Activated B cell treated with CpG ODN at 0.5 μM for 24 hours (primary cell): ENCODE measurements around the gene PCNX2. TPM values are rescaled to one million over a fixed set of nuclear protein-coding genes. Genes with fewer than 3 reads are reported as not detected.

ENCODE experiments used
- ATAC-seq: fragments of 200-7000 bp; cut with Tn5 transposase; one replicate; pipeline ENCODE4 v1.10.0; 2021; ENCODE audit warnings: low read depth, mild to moderate bottlenecking, moderate library complexity
- CTCF ChIA-PET: fragments of 350-600 bp; sonication (Branson Sonifier 250); formaldehyde crosslinking; loops from one replicate; lab custom pipeline; 2021; ENCODE audit warnings: antibody characterized with exemption; lab: Charles Lee
- POLR2A ChIA-PET: fragments of 350-600 bp; sonication (Branson Sonifier 250); formaldehyde crosslinking; loops from one replicate; lab custom pipeline; 2021; ENCODE audit warnings: antibody characterized with exemption; lab: Charles Lee
- DNase-seq: peaks from one replicate; pipeline ENCODE4 v3.0.0; 2022
- H3K27ac Mint-ChIP-seq: one replicate; pipeline ENCODE4 v1.8.0; 2020; ENCODE audit warnings: mixed read lengths
- H3K27me3 Mint-ChIP-seq: one replicate; pipeline ENCODE4 v1.8.0; 2021; ENCODE audit warnings: mixed read lengths
- H3K36me3 Mint-ChIP-seq: one replicate; pipeline ENCODE4 v1.8.0; 2021; ENCODE audit warnings: low read depth, mixed read lengths
- H3K4me1 Mint-ChIP-seq: one replicate; pipeline ENCODE4 v1.8.0; 2021; ENCODE audit warnings: mixed read lengths
- H3K4me3 Mint-ChIP-seq: one replicate; pipeline ENCODE4 v1.8.0; 2020; ENCODE audit warnings: mild to moderate bottlenecking, mixed read lengths
- H3K9me3 Mint-ChIP-seq: one replicate; pipeline ENCODE4 v1.8.0; 2020; ENCODE audit warnings: mixed read lengths
- CTCF ChIP-seq: fragments of 200-600 bp; IDR thresholded peaks from one replicate; pipeline ENCODE4 v1.8.0; 2022; ENCODE audit warnings: antibody characterized with exemption, mild to moderate bottlenecking
- intact Hi-C: fragments of 100-400 bp; cut with micrococcal nuclease; formaldehyde crosslinking; loops from one replicate; pipeline ENCODE4 v1.15.1; 2024
- total RNA-seq: library from RNA; stranded (reverse); gene quantifications from 2 replicates; pipeline ENCODE4 v1.2.3, GENCODE V29; 2022

The PCNX2 gene
- total RNA-seq, 1 donor from 2014 or later, result 20.4 TPM

DNA sequence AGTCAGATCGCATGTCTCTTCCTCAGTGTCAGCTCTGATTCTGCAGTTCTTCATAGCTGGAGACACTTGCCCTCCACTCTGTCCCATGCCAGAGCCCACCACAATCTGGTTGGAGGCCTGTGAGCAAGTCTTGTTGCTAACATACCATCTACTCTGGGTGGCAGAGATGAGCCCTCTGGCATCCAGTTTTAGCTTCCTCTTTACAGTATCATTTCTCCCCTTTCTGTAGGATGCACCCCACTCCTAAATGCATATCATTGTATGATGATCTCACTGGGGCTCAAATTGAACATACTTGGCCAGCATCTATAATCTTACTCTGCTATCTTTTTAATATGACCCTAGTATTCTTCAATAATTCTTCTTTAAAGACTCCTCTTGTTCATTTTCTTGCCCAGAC lies 16.9 kb downstream of the PCNX2 start:
- intact Hi-C loops, result no loop called here
- ChIA-PET CTCF (no interaction called here), POLR2A (no interaction called here)
- Mint-ChIP-seq H3K4me3 (no peak overlapping the region), H3K27me3 (no peaks in the 10 kb centered on the region), H3K36me3 (no peaks in the 10 kb centered on the region), H3K4me1 (peaks cover 15% of the 10 kb centered on the region), H3K27ac (no peak overlapping the region), H3K9me3 (no peaks in the 10 kb centered on the region)
- no peak for DNase-seq
- TF ChIP-seq CTCF, result no peak
- no peak for ATAC-seq

- ChIA-PET CTCF (no interaction called here), POLR2A (no interaction called here)
- no peak for DNase-seq
- Mint-ChIP-seq H3K9me3 (no peaks in the 10 kb centered on the region), H3K36me3 (peaks cover under 1% of the 10 kb centered on the region), H3K4me1 (peaks cover 15% of the 10 kb centered on the region), H3K4me3 (no peak overlapping the region), H3K27me3 (no peaks in the 10 kb centered on the region), H3K27ac (no peak overlapping the region)
- no peak for TF ChIP-seq CTCF
- intact Hi-C loops, result no loop called here
- ATAC-seq, result no peak
Observed at GRCh38 chr1:233277637-233278606, 17.6 kb downstream of the PCNX2 start.

GRCh38 chr1:233269656-233270055 lies 25.9 kb downstream of the PCNX2 start:
- POLR2A ChIA-PET, result no interaction called here

GRCh38 chr1:233268389-233269022 lies 27.0 kb downstream of the PCNX2 start:
- intact Hi-C loops, result no loop called here
- CTCF ChIA-PET, result no interaction called here
- ATAC-seq (no peak), DNase-seq (no peak)
- Mint-ChIP-seq H3K9me3 (no peaks in the 10 kb centered on the region), H3K27me3 (no peaks in the 10 kb centered on the region), H3K4me3 (no peak overlapping the region), H3K4me1 (no peaks in the 10 kb centered on the region), H3K36me3 (peaks cover 11% of the 10 kb centered on the region), H3K27ac (no peak overlapping the region)
- no peak for TF ChIP-seq CTCF
- POLR2A ChIA-PET, result no interaction called here

More at GRCh38 chr1:233269656-233270055, 25.9 kb downstream of the PCNX2 start:
- no peak for DNase-seq
- H3K27me3 Mint-ChIP-seq, result no peaks in the 10 kb centered on the region
- no peak for ATAC-seq
- intact Hi-C loops, result no loop called here
- TF ChIP-seq CTCF, result no peak
- no peak overlapping the region for H3K4me3 Mint-ChIP-seq
- H3K9me3 Mint-ChIP-seq, result no peaks in the 10 kb centered on the region
- CTCF ChIA-PET, result no interaction called here
- H3K27ac Mint-ChIP-seq, result no peak overlapping the region
- H3K36me3 Mint-ChIP-seq, result peaks cover 11% of the 10 kb centered on the region
- H3K4me1 Mint-ChIP-seq, result no peaks in the 10 kb centered on the region

DNA sequence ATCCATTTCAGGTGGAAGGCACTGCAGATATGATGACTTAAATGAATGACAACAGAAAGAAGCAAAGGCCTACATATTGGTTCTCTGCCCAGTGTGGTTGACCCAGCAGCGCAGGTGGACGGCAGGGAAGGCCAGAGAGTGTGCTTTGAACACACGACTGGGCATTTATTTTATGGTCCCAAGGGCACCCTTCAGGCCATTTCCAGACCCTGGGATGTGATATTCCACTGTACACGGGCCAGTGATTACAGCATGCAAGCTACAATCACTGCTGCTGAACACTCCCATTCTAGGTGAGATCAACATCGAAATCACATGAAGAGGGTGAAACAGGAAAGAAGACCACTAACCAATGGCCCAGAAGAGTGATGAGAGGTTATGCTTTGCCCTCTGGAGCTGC lies 33.8 kb downstream of the PCNX2 start:
- CTCF ChIA-PET, result no interaction called here

More for the DNA sequence above, 33.8 kb downstream of the PCNX2 start:
- DNase-seq (no peak), ATAC-seq (no peak)
- Mint-ChIP-seq H3K4me1 (peaks cover 7% of the 10 kb centered on the region), H3K36me3 (peaks cover 39% of the 10 kb centered on the region), H3K27me3 (no peaks in the 10 kb centered on the region), H3K27ac (no peak overlapping the region), H3K9me3 (no peaks in the 10 kb centered on the region), H3K4me3 (no peak overlapping the region)
- POLR2A ChIA-PET, result no interaction called here
- TF ChIP-seq CTCF, result no peak
- intact Hi-C loops, result no loop called here
